HEK293T (cell line): ENCODE measurements around the gene SMARCD2.

Experiments
- ARNT ChIP-seq: fragments of 450-650 bp; IDR thresholded peaks from 2 replicates; pipeline ENCODE4 v1.6.1; 2017; ENCODE audit warnings: mild to moderate bottlenecking
- BHLHE40 ChIP-seq: fragments of 450-650 bp; IDR thresholded peaks from 2 replicates; pipeline ENCODE4 v1.6.1; 2016; ENCODE audit warnings: mild to moderate bottlenecking, moderate library complexity, borderline replicate concordance
- ELF4 ChIP-seq: fragments of 450-650 bp; IDR thresholded peaks from 2 replicates; pipeline ENCODE4 v1.6.1; 2017; ENCODE audit warnings: antibody characterized with exemption
- FOXA1 ChIP-seq: fragments of 450-650 bp; IDR thresholded peaks from 2 replicates; pipeline ENCODE4 v1.6.1; 2016; ENCODE audit warnings: mild to moderate bottlenecking
- FOXM1 ChIP-seq: fragments of 450-650 bp; IDR thresholded peaks from 2 replicates; pipeline ENCODE4 v1.6.1; 2017; ENCODE audit warnings: mild to moderate bottlenecking, borderline replicate concordance
- SP1 ChIP-seq: fragments of 450-650 bp; IDR thresholded peaks from 2 replicates; pipeline ENCODE4 v1.6.1; 2017
- SUZ12 ChIP-seq: fragments of 450-650 bp; IDR thresholded peaks from 2 replicates; pipeline ENCODE4 v1.6.1; 2016; ENCODE audit warnings: mild to moderate bottlenecking
- TARDBP ChIP-seq: fragments of 450-650 bp; IDR thresholded peaks from 2 replicates; pipeline ENCODE4 v1.6.1; 2016

DNA sequence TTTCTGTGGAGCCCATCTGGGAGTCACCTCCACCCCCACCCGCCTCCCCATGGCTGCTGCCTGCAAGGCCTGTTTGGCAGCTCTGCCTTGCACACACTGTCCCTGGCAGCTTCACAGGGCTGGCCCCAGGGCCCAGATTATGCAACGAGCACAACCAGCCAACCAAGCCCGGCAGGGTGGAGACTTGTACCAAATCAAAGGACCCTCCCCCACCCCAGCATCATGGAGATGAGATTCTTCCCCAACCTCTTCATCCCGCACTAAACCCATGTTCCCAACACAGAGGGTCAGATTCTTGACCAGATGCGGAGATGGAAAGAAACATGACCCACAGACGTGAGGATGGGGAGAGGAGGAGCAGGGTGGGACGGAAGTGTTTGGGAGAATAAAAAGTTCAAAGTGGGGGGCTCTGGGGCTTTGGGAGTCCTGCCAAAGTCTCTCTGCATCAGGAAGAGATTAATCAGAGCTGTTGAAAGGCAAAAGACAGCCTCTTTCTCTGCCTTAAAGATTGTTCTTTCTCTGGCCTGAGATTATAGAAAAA, 3.8 kb downstream of the SMARCD2 start:
- TF ChIP-seq BHLHE40 (no peak), FOXA1 (no peak), ELF4 (no peak), FOXM1 (no peak), SP1 (no peak), ARNT (no peak), TARDBP (no peak), SUZ12 (no peak)
